GM21447 (cell line): ENCODE data around the gene PPM1D.
A peak's percentile ranks its signal among the peaks of the same experiment; 100 is the strongest.
"Not testable (repeated sequence)": the region's sequence is repeated elsewhere in the genome, so short reads cannot be mapped to it uniquely, and the experiment has no call there.

Experiments
- ATAC-seq: cut with Tn5 transposase; IDR thresholded peaks from one replicate; pipeline ENCODE4 v1.9.1; 2021; ENCODE audit not compliant: unreplicated experiment

PPM1D gene

DNA sequence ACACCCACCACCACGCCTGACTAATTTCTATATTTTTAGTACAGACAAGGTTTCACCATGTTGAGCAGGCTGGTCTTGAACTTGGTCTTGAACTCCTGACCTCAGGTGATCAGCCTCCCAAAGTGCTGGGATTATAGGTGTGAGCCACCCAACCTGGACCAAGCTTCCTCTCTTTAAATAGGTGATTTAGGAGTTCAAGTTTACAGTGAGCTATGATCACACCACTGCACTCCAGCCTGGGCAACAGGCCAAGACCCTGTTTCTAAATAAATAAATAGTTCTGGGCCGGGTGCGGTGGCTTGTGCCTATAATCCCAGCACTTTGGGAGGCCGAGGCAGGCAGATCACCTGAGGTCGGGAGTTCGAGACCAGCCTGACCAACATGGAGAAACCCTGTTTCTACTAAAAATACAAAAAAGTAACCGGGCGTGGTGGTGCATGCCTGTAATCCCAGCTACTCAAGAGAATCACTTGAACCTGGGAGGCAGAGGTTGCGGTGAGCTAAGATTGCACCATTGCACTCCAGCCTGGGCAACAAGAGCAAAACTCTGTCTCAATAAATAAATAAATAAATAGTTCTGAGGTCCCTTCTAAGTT lies 6.5 kb upstream of the PPM1D start:
- ATAC-seq, result not testable (repeated sequence)

DNA sequence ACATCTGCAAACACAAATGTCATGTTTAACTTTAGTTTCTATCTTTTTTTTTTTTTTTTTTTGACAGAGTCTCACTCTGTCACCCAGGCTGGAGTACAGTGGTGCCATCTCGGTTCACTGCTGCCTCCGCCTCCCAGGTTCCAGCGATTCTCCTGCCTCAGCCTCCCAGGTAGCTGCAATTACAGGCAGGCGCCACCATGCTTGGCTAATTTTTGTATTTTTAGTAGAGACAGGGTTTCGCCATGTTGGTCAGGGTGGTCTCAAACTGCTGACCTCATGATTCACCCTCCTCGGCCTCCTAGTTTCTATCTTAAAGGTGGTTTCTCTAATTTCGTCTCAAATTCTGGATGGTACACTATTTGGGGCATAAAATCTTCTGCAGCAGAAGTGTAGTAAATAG lies 5.8 kb upstream of the PPM1D start:
- ATAC-seq, result not testable (repeated sequence)

- no peak for ATAC-seq
Measured at GRCh38 chr17:60594734-60595133, 5.3 kb upstream of the PPM1D start.

- no peak for ATAC-seq
Measured at GRCh38 chr17:60597297-60597696, 2.7 kb upstream of the PPM1D start.

GRCh38 chr17:60598001-60598736 lies 1.8 kb upstream of the PPM1D start:
- no peak for ATAC-seq

- no peak for ATAC-seq
Measured at GRCh38 chr17:60599220-60599619, 773 bp upstream of the PPM1D start.

DNA sequence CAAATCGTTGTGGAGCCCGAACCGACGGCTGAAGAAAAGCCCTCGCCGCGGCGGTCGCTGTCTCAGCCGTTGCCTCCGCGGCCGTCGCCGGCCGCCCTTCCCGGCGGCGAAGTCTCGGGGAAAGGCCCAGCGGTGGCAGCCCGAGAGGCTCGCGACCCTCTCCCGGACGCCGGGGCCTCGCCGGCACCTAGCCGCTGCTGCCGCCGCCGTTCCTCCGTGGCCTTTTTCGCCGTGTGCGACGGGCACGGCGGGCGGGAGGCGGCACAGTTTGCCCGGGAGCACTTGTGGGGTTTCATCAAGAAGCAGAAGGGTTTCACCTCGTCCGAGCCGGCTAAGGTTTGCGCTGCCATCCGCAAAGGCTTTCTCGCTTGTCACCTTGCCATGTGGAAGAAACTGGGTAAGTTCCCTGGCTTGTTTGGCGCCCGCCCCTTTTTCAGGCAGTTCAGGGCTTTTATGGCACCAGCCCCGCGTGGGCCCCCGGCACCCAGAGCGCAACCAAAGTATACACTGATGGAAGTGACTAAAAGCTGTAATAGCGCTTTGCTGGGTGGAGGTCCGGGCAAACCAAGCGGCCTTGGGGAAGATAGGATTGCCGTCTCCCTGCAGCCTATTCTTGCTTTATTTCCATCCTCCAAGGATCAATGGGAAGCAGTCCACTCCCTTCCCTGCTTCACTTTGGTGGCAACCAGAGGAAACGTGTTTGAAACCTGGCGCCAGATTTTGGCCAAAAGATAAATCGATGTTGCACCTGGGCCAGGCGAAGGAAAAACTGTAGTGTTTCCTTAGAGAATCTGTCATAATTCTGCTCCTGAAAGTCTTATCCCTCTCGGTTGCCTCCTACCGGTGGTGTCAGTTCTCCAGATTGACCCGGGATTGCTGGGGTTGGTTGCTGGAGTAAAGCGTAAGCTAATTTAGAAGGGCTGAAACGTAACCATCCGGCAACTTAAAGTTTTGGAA lies 775 bp downstream of the PPM1D start:
- ATAC-seq, result peak; percentile 29

DNA sequence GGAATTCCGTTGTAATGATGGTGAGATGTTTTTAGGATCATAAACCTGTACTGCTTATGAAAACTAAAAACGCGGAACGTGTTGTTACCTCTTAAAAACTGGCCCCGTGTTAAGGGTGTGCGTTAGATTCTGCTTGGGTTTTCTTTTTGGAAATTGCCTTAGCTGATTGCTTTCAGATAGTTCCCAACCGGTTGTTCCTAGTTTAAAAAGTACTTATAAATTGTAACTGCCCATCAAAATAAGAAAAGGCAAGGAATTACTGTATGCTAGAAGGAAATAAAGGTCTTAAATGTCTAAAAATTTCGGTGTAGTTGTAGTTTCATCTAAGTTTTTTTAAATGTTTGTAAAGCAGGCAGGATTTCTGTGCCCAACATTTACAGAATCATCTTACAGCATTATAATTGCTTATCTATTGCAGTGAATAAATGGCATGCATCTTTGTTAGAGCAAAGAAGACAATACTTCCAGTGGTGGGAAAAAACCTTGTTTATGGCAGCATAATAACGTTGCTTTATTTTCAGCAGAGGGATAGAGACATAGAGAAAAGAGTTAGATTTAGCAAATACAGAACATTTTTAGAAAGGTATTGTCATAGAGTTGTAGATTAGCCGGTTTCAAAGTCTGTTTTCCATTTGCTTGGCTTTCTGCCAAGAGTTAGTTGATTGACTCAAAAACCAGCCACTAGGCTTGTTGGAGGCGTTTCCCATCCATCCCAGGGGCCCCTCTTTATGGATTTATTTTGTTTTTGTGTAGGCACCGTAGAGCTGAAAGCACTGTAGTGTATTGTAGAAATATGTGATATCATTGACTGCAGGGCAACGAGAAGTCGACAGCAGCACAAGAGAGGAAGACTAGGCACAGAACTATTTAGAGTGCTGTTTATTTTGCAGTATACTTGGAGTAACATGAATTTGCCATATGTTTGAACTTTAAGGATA lies 1.7 kb downstream of the PPM1D start:
- no peak for ATAC-seq

- no peak for ATAC-seq
Measured at GRCh38 chr17:60602385-60602742, 2.4 kb downstream of the PPM1D start.

DNA sequence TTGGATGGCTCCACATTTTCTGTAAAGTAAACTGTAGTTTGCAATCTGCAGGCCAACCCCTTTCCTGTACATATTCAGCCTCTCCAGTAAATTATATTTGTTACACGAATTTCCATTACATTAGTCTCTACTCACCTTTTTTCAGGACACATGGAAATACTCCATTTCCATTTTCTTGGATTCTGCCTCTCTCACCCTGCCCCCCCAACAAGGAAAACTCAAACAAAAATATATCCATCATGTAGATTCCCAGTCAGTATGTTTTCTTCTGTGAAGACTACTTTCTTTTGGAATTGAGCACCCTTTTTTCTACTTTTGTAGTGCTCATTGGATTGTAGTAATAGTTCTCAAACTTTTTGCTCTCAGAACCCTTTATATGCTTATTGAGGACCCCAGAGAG lies 2.9 kb downstream of the PPM1D start:
- ATAC-seq, result no peak

- not testable (repeated sequence) for ATAC-seq
Measured at GRCh38 chr17:60603477-60603876, 3.5 kb downstream of the PPM1D start.

DNA sequence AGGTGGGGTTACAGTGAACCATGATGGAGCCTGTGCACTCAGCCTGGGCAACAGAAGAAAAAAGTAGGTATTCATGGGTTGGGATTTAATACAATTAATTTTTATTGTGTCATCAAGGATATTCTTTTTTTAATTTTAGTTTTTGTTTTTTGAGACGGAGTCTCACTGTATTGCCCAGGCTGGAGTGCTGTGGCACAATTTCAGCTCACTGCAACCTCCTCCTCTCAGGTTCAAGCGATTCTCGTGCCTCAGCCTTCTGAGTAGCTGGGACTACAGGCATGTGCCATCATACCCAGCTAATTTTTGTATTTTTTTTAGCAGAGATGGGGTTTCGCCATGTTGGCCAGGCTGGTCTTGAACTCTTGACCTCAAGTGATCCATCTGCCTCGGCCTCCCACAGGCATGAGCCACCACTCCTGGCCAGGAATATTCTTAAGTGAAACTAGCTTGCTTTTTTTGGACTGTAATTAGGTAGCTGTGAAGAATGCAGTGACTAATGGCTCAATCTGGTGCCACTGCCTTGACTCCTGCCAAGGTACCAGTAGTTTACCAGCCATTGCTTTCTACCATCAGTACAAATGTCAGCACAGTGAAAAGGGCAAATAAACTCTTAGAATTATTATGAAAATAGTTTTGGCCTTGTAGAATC lies 4.8 kb downstream of the PPM1D start:
- ATAC-seq, result no peak

GRCh38 chr17:60606036-60606435 lies 6.0 kb downstream of the PPM1D start:
- no peak for ATAC-seq

GRCh38 chr17:60610473-60610872 lies 10.5 kb downstream of the PPM1D start:
- ATAC-seq, result no peak

- ATAC-seq, result not testable (repeated sequence)
Measured at GRCh38 chr17:60611321-60611720, 11.3 kb downstream of the PPM1D start.

- no peak for ATAC-seq
Measured at GRCh38 chr17:60613325-60613724, 13.3 kb downstream of the PPM1D start.

GRCh38 chr17:60613796-60614195 lies 13.8 kb downstream of the PPM1D start:
- ATAC-seq, result not testable (repeated sequence)

GRCh38 chr17:60614247-60614646 lies 14.3 kb downstream of the PPM1D start:
- not testable (repeated sequence) for ATAC-seq

DNA sequence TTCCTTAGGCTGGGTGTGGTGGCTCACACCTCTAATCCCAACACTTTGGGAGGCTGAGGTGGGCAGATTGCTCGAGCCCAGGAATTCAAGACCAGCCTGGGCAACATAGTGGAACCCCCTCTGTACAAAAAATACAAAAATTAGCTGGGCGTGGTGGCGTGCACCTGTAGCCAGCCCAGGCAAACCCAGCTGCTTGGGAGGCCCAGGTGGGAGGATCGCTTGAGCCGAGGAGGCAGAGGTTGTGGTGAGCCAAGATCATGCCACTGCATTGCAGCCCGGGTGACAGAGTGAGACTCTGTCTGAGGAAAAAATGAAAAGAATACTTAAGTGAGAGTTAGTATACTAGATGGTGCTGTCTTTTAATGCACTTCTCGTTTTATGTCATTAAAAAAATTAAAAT lies 15.1 kb downstream of the PPM1D start:
- ATAC-seq, result no peak

DNA sequence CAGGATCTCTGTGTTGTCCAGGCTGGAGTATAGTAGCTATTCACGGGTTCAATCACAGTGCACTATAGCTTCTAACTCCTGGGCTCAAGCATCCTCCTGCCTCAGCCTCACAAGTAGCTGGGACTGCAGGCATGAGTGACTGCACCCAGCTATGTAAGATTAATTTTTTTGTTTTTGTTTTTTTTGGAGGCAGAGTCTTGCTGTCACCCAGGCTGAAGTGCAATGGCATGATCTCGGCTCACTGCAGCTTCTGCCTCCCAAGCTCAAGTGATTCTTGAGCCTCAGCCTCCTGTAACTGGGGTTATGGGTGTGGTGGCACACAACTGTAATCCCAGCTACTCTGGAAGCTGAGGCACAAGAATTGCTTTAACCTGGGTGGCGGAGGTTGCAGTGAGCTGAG lies 15.8 kb downstream of the PPM1D start:
- ATAC-seq, result no peak
